ENCODE measurements around the gene HTR3B.

GRCh38 chr11:113952070-113952469, 47.5 kb downstream of the HTR3B start:
- TF ChIP-seq POLR2AphosphoS5 (IDR thresholded peaks at IDR 0.05) = no peak
- TF ChIP-seq CTCF (IDR thresholded peaks at IDR 0.05) = no peak
- no peak for TF ChIP-seq POLR2A (IDR thresholded peaks at IDR 0.05; ENCODE audit: low read depth)
